Lung (tissue), 16 donors: ENCODE data around the gene CASKIN2. TPM values are rescaled to one million over a fixed set of nuclear protein-coding genes. Genes with fewer than 3 reads are reported as not detected.

Experiments used
- ATAC-seq: fragments of 200-7000 bp; cut with Tn5 transposase; one replicate; pipeline ENCODE4 v1.9.1; 2020; ENCODE audit warnings: moderate number of reproducible peaks; ENCODE audit not compliant: insufficient read depth, low FRiP score
- DNase-seq, 3 donors: peaks; one replicate each; pipeline ENCODE4 v3.0.0-alpha.2; 2013 to 2017
- H3K27ac ChIP-seq, 2 donors: one replicate each; pipeline ENCODE4 v1.5.1; 2013; ENCODE audit warnings: mild to moderate bottlenecking in 2 of 2, moderate library complexity in 2 of 2, control low read depth in 1 of 2, inconsistent platforms in 1 of 2, low read depth in 1 of 2, low read length in 1 of 2
- H3K27me3 ChIP-seq, 3 donors: one replicate each; pipeline ENCODE4 v1.5.1; 2013; ENCODE audit warnings: low read length in 2 of 3; ENCODE audit not compliant: control insufficient read depth in 3 of 3, insufficient read depth in 3 of 3
- H3K36me3 ChIP-seq, 4 donors: one replicate each; pipeline ENCODE4 v1.5.1; 2013; ENCODE audit warnings: low read length in 4 of 4, mild to moderate bottlenecking in 1 of 4, moderate library complexity in 1 of 4; ENCODE audit not compliant: control insufficient read depth in 4 of 4, insufficient read depth in 4 of 4
- H3K4me1 ChIP-seq, 5 donors: one replicate each; pipeline ENCODE4 v1.5.1; 2013; ENCODE audit warnings: low read length in 5 of 5, mild to moderate bottlenecking in 2 of 5, moderate library complexity in 1 of 5; ENCODE audit not compliant: control insufficient read depth in 5 of 5, insufficient read depth in 5 of 5
- H3K4me3 ChIP-seq: one replicate; pipeline ENCODE4 v1.5.1; 2013; ENCODE audit warnings: mild to moderate bottlenecking, control low read depth, moderate library complexity
- H3K9ac ChIP-seq, 2 donors: one replicate each; pipeline ENCODE4 v1.5.1; 2013; ENCODE audit warnings: low read length in 2 of 2, control low read depth in 1 of 2; ENCODE audit not compliant: insufficient read depth in 1 of 2
- H3K9me3 ChIP-seq, 4 donors: one replicate each; pipeline ENCODE4 v1.5.1; 2013; ENCODE audit warnings: low read length in 3 of 4, mild to moderate bottlenecking in 1 of 4, moderate library complexity in 1 of 4; ENCODE audit not compliant: control insufficient read depth in 4 of 4, insufficient read depth in 3 of 4
- CTCF ChIP-seq: IDR thresholded peaks from 2 replicates; pipeline ENCODE4 v1.5.1; 2012; ENCODE audit warnings: mild to moderate bottlenecking; ENCODE audit errors: control extremely low read depth, extremely low read depth
- WGBS, 2 donors: extraction: QIAGEN DNeasy Blood & Tissue Kit; methylation state at CpG; one replicate each; pipeline ENCODE4 v1.1.7; 2013; 5-methylcytosine and 5-hydroxymethylcytosine counted together
- long read RNA-seq, 5 donors: transcript quantifications; one replicate each; lab custom pipeline, GENCODE V29; 2026
- polyA plus RNA-seq, 2 donors: library from polyadenylated mRNA; stranded (reverse); fragments of 200-250 nt; gene quantifications; one replicate each; pipeline ENCODE4 v1.2.1, GENCODE V29; 2013
- total RNA-seq, 2 donors: library from RNA; depleted of rRNA in 1 of 2; stranded (reverse); fragments of >200 nt in 1 of 2; gene quantifications; one replicate each; pipeline ENCODE4 v1.2.1, GENCODE V29; 2014 to 2021
- donor health status: control.
- donor health status: control.
- donor health status: Bipolar disorder and iron deficiency.
- donor health status: healthy.
- donor health status: DM: yes; HTN: yes; CAD: no.

Gene CASKIN2
- total RNA-seq: 10 to 100 TPM; 44.1 to 81.5 TPM
- 10 to 100 TPM; 22.3 to 26.1 TPM for polyA plus RNA-seq
- long read RNA-seq, donor 1, full-length matches to known transcripts: 1 of 22 reads
- long read RNA-seq, donor 1, partial matches to known transcripts: 21 of 22 reads
- long read RNA-seq, donor 1, other reads (novel, unspliced or antisense): 0 of 22 reads
- long read RNA-seq, donor 2: 0 reads
- long read RNA-seq, donor 3, partial matches to known transcripts: 33 of 33 reads
- long read RNA-seq, donor 3, other reads (novel, unspliced or antisense): 0 of 33 reads
- long read RNA-seq, donor 4: 0 reads
- long read RNA-seq, donor 5, partial matches to known transcripts: 53 of 59 reads
- long read RNA-seq, donor 5, other reads (novel, unspliced or antisense): 6 of 59 reads

- H3K27ac ChIP-seq: peak within 1 kb of the TSS; percentile 83
- H3K36me3 ChIP-seq: peaks cover 0 to 10% (median 3%) of the 10 kb centered on the region in 4 donors
- H3K9ac ChIP-seq: peak within 1 kb of the TSS; percentile 17 to 41
- H3K4me3 ChIP-seq: peak within 1 kb of the TSS; percentile 85
- peak; percentile 83 for TF ChIP-seq CTCF
- H3K9me3 ChIP-seq: no peaks in the 10 kb centered on the region
- peaks cover 0 to 44% (median 12%) of the 10 kb centered on the region in 5 donors for H3K4me1 ChIP-seq
- WGBS, 2 donors: 0 to 1% methylated on average over 58 to 78 of the region's 78 CpGs
- peak; percentile 95 to 98 (median 97) for DNase-seq
- H3K27me3 ChIP-seq: no peaks in the 10 kb centered on the region
- ATAC-seq: peak; percentile 83
Observed at GRCh38 chr17:75515496-75516254, at the start of gene CASKIN2. CASKIN2 (minus strand) TSS chr17:75515537; CDS start chr17:75513804, 1,733 bp downstream.

- 80 to 88% methylated on average over 7 of the region's 7 CpGs for WGBS, 2 donors
- H3K4me3 ChIP-seq: no peak overlapping the region
- ATAC-seq (peak; percentile 13), DNase-seq (no peak)
- H3K4me1 ChIP-seq: no peaks in the 10 kb centered on the region
- no peaks in the 10 kb centered on the region for H3K27me3 ChIP-seq
- no peaks in the 10 kb centered on the region for H3K9me3 ChIP-seq
- TF ChIP-seq CTCF: no peak
- no peak overlapping the region for H3K27ac ChIP-seq
- no peak overlapping the region for H3K9ac ChIP-seq
- peaks cover 0 to 51% (median 0%) of the 10 kb centered on the region in 4 donors for H3K36me3 ChIP-seq
Observed at GRCh38 chr17:75565066-75565465, 49.7 kb upstream of the CASKIN2 start.

GRCh38 chr17:75564195-75564594 lies 48.9 kb upstream of the CASKIN2 start:
- no peak overlapping the region for H3K4me3 ChIP-seq
- H3K4me1 ChIP-seq: no peaks in the 10 kb centered on the region
- H3K9ac ChIP-seq: no peak overlapping the region
- TF ChIP-seq CTCF: no peak
- peaks cover 0 to 49% (median 0%) of the 10 kb centered on the region in 4 donors for H3K36me3 ChIP-seq
- no peak for DNase-seq
- H3K9me3 ChIP-seq: no peaks in the 10 kb centered on the region
- no peaks in the 10 kb centered on the region for H3K27me3 ChIP-seq
- WGBS, 2 donors: 96 to 99% methylated on average over 11 of the region's 11 CpGs
- no peak for ATAC-seq
- H3K27ac ChIP-seq: no peak overlapping the region
